Right atrium auricular region (tissue), 2 donors: ENCODE results near the gene TCF12. TPM values are rescaled to one million over a fixed set of nuclear protein-coding genes. Genes with fewer than 3 reads are reported as not detected.

Experiments used
- DNase-seq: peaks from one replicate; pipeline ENCODE4 v3.0.0-alpha.2; 2019; ENCODE audit warnings: low spot score
- H3K27ac ChIP-seq, 2 donors: fragments of 200-600 bp; sonication (generic); 1 replicate in 1 of 2; 2 replicates in 1 of 2; pipeline ENCODE4 v1.5.1; 2016 to 2019
- H3K27me3 ChIP-seq, 2 donors: fragments of 200-600 bp; sonication (generic); one replicate each; pipeline versions ENCODE4 v1.5.1 to v1.6.0; 2017 to 2019
- H3K36me3 ChIP-seq: fragments of 200-600 bp; sonication (generic); one replicate; pipeline ENCODE4 v1.5.1; 2016
- H3K4me1 ChIP-seq, 2 donors: fragments of 200-600 bp; sonication (generic); one replicate each; pipeline versions ENCODE4 v1.5.1 to v1.6.0; 2017 to 2019
- H3K4me3 ChIP-seq, 2 donors: fragments of 200-600 bp; sonication (generic); 1 replicate in 1 of 2; 2 replicates in 1 of 2; pipeline ENCODE4 v1.5.1; 2017 to 2019; ENCODE audit warnings: mild to moderate bottlenecking in 1 of 2, moderate library complexity in 1 of 2
- H3K9me3 ChIP-seq, 2 donors: fragments of 200-600 bp; sonication (generic); one replicate each; pipeline ENCODE4 v1.5.1; 2019
- total RNA-seq, 2 donors: library from RNA; depleted of rRNA; stranded (reverse); fragments of >200 nt; gene quantifications; one replicate each; pipeline ENCODE4 v1.1.0, GENCODE V29; 2016
- TF ChIP-seq, protein P1 (sequence below), 2 donors: fragments of 200-600 bp; sonication (generic); IDR thresholded peaks; one replicate each; pipeline ENCODE4 v1.5.1; 2019; ENCODE audit warnings: antibody characterized with exemption in 2 of 2

Gene TCF12
- total RNA-seq, 2 donors from 2014 or later: 35.2 to 40.0 TPM

DNA sequence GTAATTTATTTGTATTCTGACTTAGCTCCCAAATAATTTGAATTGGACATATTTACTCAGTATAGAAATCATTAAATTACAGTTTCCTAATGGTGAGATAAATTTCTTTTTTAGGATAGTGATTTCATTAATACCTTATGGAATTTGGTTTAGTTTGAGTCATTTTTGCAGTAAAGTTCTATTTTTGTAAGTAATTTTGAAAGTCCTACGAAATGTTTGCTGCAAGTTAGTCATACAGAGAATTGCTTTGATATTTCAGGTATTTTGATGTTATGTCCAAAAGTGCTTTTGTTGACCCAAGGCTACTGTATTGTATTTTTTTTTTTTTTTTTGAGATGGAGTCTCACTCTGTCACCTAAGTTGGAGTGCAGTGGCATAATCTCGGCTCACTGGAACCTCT is 41.7 kb downstream of the TCF12 start:
- DNase-seq: no peak
- H3K9me3 ChIP-seq: peaks cover 10 to 24% of the 10 kb centered on the region in 2 donors
- no peak overlapping the region for H3K4me3 ChIP-seq
- no peaks in the 10 kb centered on the region for H3K36me3 ChIP-seq
- H3K27me3 ChIP-seq: no peaks in the 10 kb centered on the region
- H3K4me1 ChIP-seq: peaks cover 0 to 24% of the 10 kb centered on the region in 2 donors
- no peak overlapping the region for H3K27ac ChIP-seq
- TF ChIP-seq, protein P1, sequence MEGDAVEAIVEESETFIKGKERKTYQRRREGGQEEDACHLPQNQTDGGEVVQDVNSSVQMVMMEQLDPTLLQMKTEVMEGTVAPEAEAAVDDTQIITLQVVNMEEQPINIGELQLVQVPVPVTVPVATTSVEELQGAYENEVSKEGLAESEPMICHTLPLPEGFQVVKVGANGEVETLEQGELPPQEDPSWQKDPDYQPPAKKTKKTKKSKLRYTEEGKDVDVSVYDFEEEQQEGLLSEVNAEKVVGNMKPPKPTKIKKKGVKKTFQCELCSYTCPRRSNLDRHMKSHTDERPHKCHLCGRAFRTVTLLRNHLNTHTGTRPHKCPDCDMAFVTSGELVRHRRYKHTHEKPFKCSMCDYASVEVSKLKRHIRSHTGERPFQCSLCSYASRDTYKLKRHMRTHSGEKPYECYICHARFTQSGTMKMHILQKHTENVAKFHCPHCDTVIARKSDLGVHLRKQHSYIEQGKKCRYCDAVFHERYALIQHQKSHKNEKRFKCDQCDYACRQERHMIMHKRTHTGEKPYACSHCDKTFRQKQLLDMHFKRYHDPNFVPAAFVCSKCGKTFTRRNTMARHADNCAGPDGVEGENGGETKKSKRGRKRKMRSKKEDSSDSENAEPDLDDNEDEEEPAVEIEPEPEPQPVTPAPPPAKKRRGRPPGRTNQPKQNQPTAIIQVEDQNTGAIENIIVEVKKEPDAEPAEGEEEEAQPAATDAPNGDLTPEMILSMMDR (IDR thresholded peaks at IDR 0.05): no peak

DNA sequence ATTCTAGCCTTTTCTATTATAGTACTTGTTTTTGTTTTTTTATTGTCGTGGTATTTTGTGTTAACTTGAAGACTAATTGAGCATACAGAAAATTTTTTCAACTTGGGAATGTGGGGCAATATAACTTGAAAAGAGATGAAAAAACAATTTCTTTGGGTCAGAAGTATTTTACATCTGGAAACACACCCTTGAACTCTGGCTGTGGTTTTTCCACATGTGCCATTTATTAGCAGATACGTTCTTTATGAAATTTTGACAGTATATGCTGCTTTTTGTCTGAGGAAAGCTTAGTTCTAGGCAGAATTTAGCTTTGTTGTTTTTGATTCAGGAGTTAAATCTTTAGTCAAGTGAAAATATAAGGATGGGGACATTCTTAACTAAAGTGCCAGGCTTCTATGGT is 44.7 kb downstream of the TCF12 start:
- H3K9me3 ChIP-seq: no peaks in the 10 kb centered on the region
- no peaks in the 10 kb centered on the region for H3K36me3 ChIP-seq
- peaks cover 0 to 32% of the 10 kb centered on the region in 2 donors for H3K4me1 ChIP-seq
- no peaks in the 10 kb centered on the region for H3K27me3 ChIP-seq
- no peak for DNase-seq
- TF ChIP-seq, protein P1 (IDR thresholded peaks at IDR 0.05): no peak
- no peak overlapping the region for H3K4me3 ChIP-seq
- no peak overlapping the region for H3K27ac ChIP-seq

DNA sequence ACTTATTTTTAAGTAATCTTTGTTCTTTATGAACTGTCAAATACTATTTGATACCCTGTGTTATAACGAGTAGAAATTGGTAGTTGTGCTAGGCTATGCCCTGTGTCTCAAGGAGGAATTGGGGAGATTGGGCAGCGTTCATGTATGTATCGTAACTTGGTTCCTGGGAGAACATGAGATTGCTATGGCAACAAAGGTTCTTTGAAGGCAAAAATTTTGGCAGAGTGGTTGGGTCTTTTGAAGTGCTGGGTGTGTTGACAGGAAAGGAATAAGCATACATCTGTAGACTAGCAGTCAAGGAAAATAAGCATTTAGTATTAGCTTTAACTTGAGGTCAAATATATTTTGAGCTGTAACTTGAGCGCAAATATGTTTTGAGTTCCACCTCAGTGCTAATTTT is 45.3 kb downstream of the TCF12 start:
- TF ChIP-seq, protein P1 (IDR thresholded peaks at IDR 0.05): no peak
- H3K4me3 ChIP-seq: no peak overlapping the region
- no peak overlapping the region for H3K27ac ChIP-seq
- peaks cover 0 to 30% of the 10 kb centered on the region in 2 donors for H3K4me1 ChIP-seq
- no peaks in the 10 kb centered on the region for H3K27me3 ChIP-seq
- no peaks in the 10 kb centered on the region for H3K36me3 ChIP-seq
- DNase-seq: no peak
- no peaks in the 10 kb centered on the region for H3K9me3 ChIP-seq

DNA sequence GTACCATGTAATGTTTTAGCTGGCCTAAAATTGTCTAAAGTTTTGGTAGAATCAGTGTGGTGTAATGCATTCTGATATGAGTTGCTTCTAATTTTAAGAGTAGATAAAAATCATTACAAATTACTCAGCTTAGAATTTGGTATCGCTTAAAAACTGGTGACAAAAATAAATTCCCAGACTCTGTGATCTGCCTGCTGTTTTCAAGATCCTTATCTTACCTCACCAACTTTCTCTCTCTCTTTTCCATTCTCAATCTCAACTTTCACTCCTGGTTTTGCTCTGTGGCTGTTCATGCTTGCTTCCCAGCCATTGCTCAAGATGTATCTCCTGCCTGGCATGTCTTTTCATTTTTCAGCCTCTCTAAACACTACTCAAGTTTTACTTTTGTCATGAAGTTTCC is 45.7 kb downstream of the TCF12 start:
- H3K9me3 ChIP-seq: no peaks in the 10 kb centered on the region
- no peak overlapping the region for H3K27ac ChIP-seq
- no peaks in the 10 kb centered on the region for H3K27me3 ChIP-seq
- no peaks in the 10 kb centered on the region for H3K36me3 ChIP-seq
- DNase-seq: no peak
- no peak overlapping the region for H3K4me3 ChIP-seq
- peaks cover 0 to 25% of the 10 kb centered on the region in 2 donors for H3K4me1 ChIP-seq
- TF ChIP-seq, protein P1 (IDR thresholded peaks at IDR 0.05): no peak

DNA sequence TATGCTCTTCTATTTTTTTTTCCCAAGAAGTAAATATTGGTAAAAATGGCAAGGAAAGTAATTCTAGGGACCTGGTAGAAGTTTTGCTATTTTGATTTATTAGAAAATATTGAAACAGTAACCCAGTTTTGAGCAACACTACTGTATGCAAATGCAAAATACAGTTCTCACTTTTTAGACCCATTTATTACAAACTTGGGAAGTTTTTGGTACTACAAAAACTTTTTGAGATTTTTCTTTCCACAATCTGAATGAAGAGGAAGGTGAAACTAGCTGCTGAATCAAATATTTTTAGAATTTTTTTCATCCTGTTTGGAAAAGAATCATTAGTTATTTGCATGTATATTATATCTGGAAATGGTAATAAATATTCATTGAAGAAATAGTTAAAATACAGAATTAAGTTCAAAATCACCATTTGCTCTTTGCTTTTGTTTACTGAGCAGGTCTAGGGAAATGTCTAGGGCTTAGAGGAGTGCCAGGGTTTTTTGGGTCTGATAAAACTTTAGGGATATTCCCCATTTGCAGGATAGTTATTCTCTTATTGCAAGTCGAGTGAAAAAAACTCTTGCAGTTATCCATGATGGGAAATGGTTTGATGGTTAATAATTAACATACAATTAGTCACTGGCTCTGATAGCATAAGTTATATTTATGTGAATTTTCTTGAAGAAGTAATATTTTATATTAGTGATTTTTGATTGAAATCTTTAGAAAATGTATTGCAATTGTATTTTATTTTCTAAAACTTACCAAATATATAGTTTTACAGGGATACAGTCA is 47.0 kb downstream of the TCF12 start:
- TF ChIP-seq, protein P1 (IDR thresholded peaks at IDR 0.05): no peak
- Histone ChIP-seq H3K4me3 (no peak overlapping the region), H3K4me1 (peaks cover 0 to 22% of the 10 kb centered on the region in 2 donors), H3K27ac (no peak overlapping the region), H3K27me3 (no peaks in the 10 kb centered on the region), H3K9me3 (no peaks in the 10 kb centered on the region), H3K36me3 (no peaks in the 10 kb centered on the region)
- DNase-seq: no peak

DNA sequence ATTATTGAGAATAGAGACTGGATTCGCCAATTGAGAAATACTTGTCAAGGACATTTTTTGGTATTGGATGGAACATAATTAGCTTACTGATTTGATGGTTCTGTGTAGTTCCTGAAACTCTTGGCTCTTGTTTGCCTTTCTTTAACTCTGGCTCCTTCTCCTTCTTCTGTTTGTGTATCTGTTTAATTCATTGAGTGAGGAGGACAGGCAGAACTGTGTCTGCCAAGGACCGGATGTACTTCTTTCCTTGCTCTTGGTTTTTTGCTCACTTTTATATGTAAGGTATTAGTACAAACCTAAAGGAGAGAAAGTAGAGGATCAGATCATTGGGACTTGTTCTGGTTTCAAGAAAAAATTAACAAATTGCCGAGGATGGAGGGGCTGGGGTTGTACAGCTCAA is 48.9 kb downstream of the TCF12 start:
- peaks cover 0 to 28% of the 10 kb centered on the region in 2 donors for H3K4me1 ChIP-seq
- no peaks in the 10 kb centered on the region for H3K36me3 ChIP-seq
- H3K9me3 ChIP-seq: no peaks in the 10 kb centered on the region
- H3K4me3 ChIP-seq: no peak overlapping the region
- H3K27me3 ChIP-seq: no peaks in the 10 kb centered on the region
- no peak overlapping the region for H3K27ac ChIP-seq
- TF ChIP-seq, protein P1 (IDR thresholded peaks at IDR 0.05): no peak
- DNase-seq: no peak
